Smooth muscle cell (in vitro differentiated cells): Measurements from ENCODE around the gene IFT74. TPM values are rescaled to one million over a fixed set of nuclear protein-coding genes. Genes with fewer than 3 reads are reported as not detected.

Source experiments
- DNase-seq: peaks from one replicate; lab custom pipeline; 2025; ENCODE audit not compliant: unreplicated experiment; lab: John Stamatoyannopoulos, UW
- H2AFZ ChIP-seq: fragments of 200-600 bp; sonication (generic); 2 replicates; pipeline ENCODE4 v1.6.0; 2016; ENCODE audit warnings: antibody characterized with exemption, low read depth, mild to moderate bottlenecking
- H3F3A ChIP-seq: fragments of 200-600 bp; sonication (generic); 2 replicates; pipeline ENCODE4 v1.6.0; 2017; ENCODE audit warnings: antibody characterized with exemption, low read depth
- H3K27ac ChIP-seq: fragments of 200-600 bp; sonication (generic); 2 replicates; pipeline ENCODE4 v1.5.1; 2016; ENCODE audit warnings: low read depth, mild to moderate bottlenecking
- H3K27me3 ChIP-seq: fragments of 200-600 bp; sonication (generic); 2 replicates; pipeline ENCODE4 v1.6.1; 2016; ENCODE audit warnings: low read depth, mild to moderate bottlenecking
- H3K36me3 ChIP-seq: fragments of 200-600 bp; sonication (generic); 2 replicates; pipeline ENCODE4 v1.5.1; 2016; ENCODE audit warnings: low read depth
- H3K4me1 ChIP-seq: fragments of 200-600 bp; sonication (generic); 2 replicates; pipeline ENCODE4 v1.5.1; 2016; ENCODE audit warnings: low read depth
- H3K4me2 ChIP-seq: fragments of 200-600 bp; sonication (generic); 2 replicates; pipeline ENCODE4 v1.6.0; 2016; ENCODE audit warnings: mild to moderate bottlenecking
- H3K4me3 ChIP-seq: fragments of 200-600 bp; sonication (generic); 2 replicates; pipeline ENCODE4 v1.5.1; 2016; ENCODE audit warnings: mild to moderate bottlenecking
- H3K79me2 ChIP-seq: fragments of 200-600 bp; sonication (generic); 2 replicates; pipeline ENCODE4 v1.6.0; 2016; ENCODE audit warnings: low read depth, mild to moderate bottlenecking
- H3K9ac ChIP-seq: fragments of 200-600 bp; sonication (generic); 2 replicates; pipeline ENCODE4 v1.6.0; 2016; ENCODE audit warnings: low read depth
- H3K9me3 ChIP-seq: fragments of 200-600 bp; sonication (generic); replicated peaks from 2 replicates; pipeline ENCODE4 v1.5.1; 2016; ENCODE audit warnings: low read depth
- H4K20me1 ChIP-seq: fragments of 200-600 bp; sonication (generic); 2 replicates; pipeline ENCODE4 v1.6.0; 2016; ENCODE audit warnings: low read depth
- CTCF ChIP-seq: fragments of 200-600 bp; sonication (generic); IDR thresholded peaks from 2 replicates; pipeline ENCODE4 v1.5.1; 2017; ENCODE audit warnings: borderline replicate concordance, mild to moderate bottlenecking, antibody characterized with exemption; ENCODE audit not compliant: insufficient read depth, poor library complexity, severe bottlenecking
- WGBS: methylation state at CpG from one replicate; pipeline ENCODE4 v1.1.7; 2016; ENCODE audit warnings: low lambda C conversion rate; 5-methylcytosine and 5-hydroxymethylcytosine counted together
- polyA plus RNA-seq: library from polyadenylated mRNA; unstranded; fragments of >200 nt; fragmentation: Nextera tagmentation; extraction: Ambion mirVana; gene quantifications from 2 replicates; pipeline ENCODE4 v1.2.1, GENCODE V29; 2016
- total RNA-seq: library from RNA; depleted of rRNA; stranded (reverse); fragments of >200 nt; gene quantifications from 2 replicates; pipeline ENCODE4 v1.2.3, GENCODE V29; 2014

Gene IFT74
- total and polyA plus RNA-seq, 2 experiments from 2014 or later = 10.9 to 12.5 TPM

- Histone ChIP-seq H3F3A (no peaks in the 10 kb centered on the region), H3K4me2 (no peak overlapping the region), H3K36me3 (no peaks in the 10 kb centered on the region), H3K27me3 (no peaks in the 10 kb centered on the region), H3K79me2 (no peaks in the 10 kb centered on the region), H3K27ac (no peak overlapping the region), H2AFZ (no peak overlapping the region), H3K4me3 (no peak overlapping the region), H3K9me3 (no peaks in the 10 kb centered on the region), H4K20me1 (no peaks in the 10 kb centered on the region), H3K4me1 (no peaks in the 10 kb centered on the region), H3K9ac (no peak overlapping the region)
- 96% methylated on average over 7 of the region's 7 CpGs for WGBS
- TF ChIP-seq CTCF = no peak
- no peak for DNase-seq
Observed at GRCh38 chr9:27029186-27029585, 73.0 kb downstream of the IFT74 start.

- H3F3A ChIP-seq = no peaks in the 10 kb centered on the region
- DNase-seq = peak; percentile 5
- TF ChIP-seq CTCF = peak; percentile 94
- H3K4me1 ChIP-seq = no peaks in the 10 kb centered on the region
- no peaks in the 10 kb centered on the region for H3K27me3 ChIP-seq
- WGBS = 10% methylated on average over 4 of the region's 4 CpGs
- H3K9ac ChIP-seq = no peak overlapping the region
- H3K27ac ChIP-seq = no peak overlapping the region
- H3K4me2 ChIP-seq = peak overlapping the region; percentile 46
- no peaks in the 10 kb centered on the region for H3K9me3 ChIP-seq
- no peak overlapping the region for H3K4me3 ChIP-seq
- no peaks in the 10 kb centered on the region for H4K20me1 ChIP-seq
- no peaks in the 10 kb centered on the region for H3K79me2 ChIP-seq
- H2AFZ ChIP-seq = no peak overlapping the region
- no peaks in the 10 kb centered on the region for H3K36me3 ChIP-seq
Observed at GRCh38 chr9:27033815-27034403, 77.7 kb downstream of the IFT74 start.

GRCh38 chr9:27037499-27037898, 81.3 kb downstream of the IFT74 start:
- DNase-seq = no peak
- Histone ChIP-seq H2AFZ (no peak overlapping the region), H3K4me1 (peaks cover 9% of the 10 kb centered on the region), H3K27ac (no peak overlapping the region), H3K79me2 (no peaks in the 10 kb centered on the region), H3K36me3 (no peaks in the 10 kb centered on the region), H3K27me3 (no peaks in the 10 kb centered on the region), H3F3A (no peaks in the 10 kb centered on the region), H4K20me1 (no peaks in the 10 kb centered on the region), H3K9ac (no peak overlapping the region), H3K4me3 (no peak overlapping the region), H3K9me3 (no peaks in the 10 kb centered on the region), H3K4me2 (no peak overlapping the region)
- WGBS = 93% methylated on average over 2 of the region's 2 CpGs
- no peak for TF ChIP-seq CTCF

GRCh38 chr9:27041746-27042145, 85.5 kb downstream of the IFT74 start:
- H3K9me3 ChIP-seq = no peaks in the 10 kb centered on the region
- no peaks in the 10 kb centered on the region for H4K20me1 ChIP-seq
- no peak for TF ChIP-seq CTCF
- no peaks in the 10 kb centered on the region for H3K79me2 ChIP-seq
- no peaks in the 10 kb centered on the region for H3K36me3 ChIP-seq
- no peak for DNase-seq
- no peak overlapping the region for H3K4me3 ChIP-seq
- peaks cover 13% of the 10 kb centered on the region for H3F3A ChIP-seq
- H2AFZ ChIP-seq = no peak overlapping the region
- H3K27ac ChIP-seq = peak overlapping the region; percentile 44
- no peaks in the 10 kb centered on the region for H3K27me3 ChIP-seq
- peak overlapping the region; percentile 53 for H3K4me2 ChIP-seq
- no peak overlapping the region for H3K9ac ChIP-seq
- peaks cover 12% of the 10 kb centered on the region for H3K4me1 ChIP-seq
